Panc1 (cell line): ENCODE results near the gene FAM168B. TPM values are rescaled to one million over a fixed set of nuclear protein-coding genes. Genes with fewer than 3 reads are reported as not detected.

ENCODE experiments used
- ATAC-seq: fragments of 200-7000 bp; cut with Tn5 transposase; 2 replicates; pipeline ENCODE4 v1.9.1; 2020; ENCODE audit warnings: mild to moderate bottlenecking, moderate library complexity
- BruUV-seq: library from RNA; stranded (reverse); fragments of 400-500 nt; replicated peaks from 2 replicates; lab custom pipeline; 2021; lab: Mats Ljungman, UMichigan
- CTCF ChIA-PET: fragments of 300-600 bp; sonication (Branson Sonifier 250); formaldehyde crosslinking; loops from one replicate; lab custom pipeline; 2022; ENCODE audit warnings: antibody characterized with exemption; lab: Charles Lee
- POLR2A ChIA-PET: fragments of 300-600 bp; sonication (Branson Sonifier 250); formaldehyde crosslinking; loops from one replicate; lab custom pipeline; 2022; ENCODE audit warnings: antibody characterized with exemption; lab: Charles Lee
- DNase-seq: peaks from one replicate; pipeline ENCODE4 v3.0.0-alpha.2; 2010; ENCODE audit warnings: low read depth, low spot score
- H3K27ac ChIP-seq: 2 replicates; pipeline ENCODE4 v1.5.1; 2011; ENCODE audit warnings: mild to moderate bottlenecking, low read length, inconsistent platforms
- H3K27me3 ChIP-seq: fragments of 200-500 bp; sonication (Bioruptor generic); 2 replicates; pipeline ENCODE4 v1.6.0; 2014; ENCODE audit warnings: low read length, inconsistent platforms; ENCODE audit not compliant: control insufficient read depth, insufficient read depth
- H3K36me3 ChIP-seq: fragments of 200-500 bp; sonication (Bioruptor generic); 2 replicates; pipeline ENCODE4 v1.5.1; 2014; ENCODE audit warnings: inconsistent platforms, mild to moderate bottlenecking, low read length, moderate library complexity; ENCODE audit not compliant: control insufficient read depth, insufficient read depth
- H3K4me1 ChIP-seq: 2 replicates; pipeline ENCODE4 v1.5.1; 2011; ENCODE audit warnings: inconsistent platforms, mild to moderate bottlenecking, low read length, moderate library complexity; ENCODE audit not compliant: control insufficient read depth, insufficient read depth
- H3K4me3 ChIP-seq, 2 experiments: 2 replicates each; pipeline ENCODE4 v1.5.1; 2011 to 2012; ENCODE audit warnings: low read depth in 2 of 2, low read length in 2 of 2, mild to moderate bottlenecking in 2 of 2, inconsistent platforms in 1 of 2, moderate library complexity in 1 of 2
- H3K9me3 ChIP-seq: fragments of 200-500 bp; sonication (Bioruptor generic); 2 replicates; pipeline ENCODE4 v1.5.1; 2014; ENCODE audit warnings: low read depth, mild to moderate bottlenecking, inconsistent platforms, low read length, moderate library complexity; ENCODE audit not compliant: control insufficient read depth, insufficient read depth
- CTCF ChIP-seq: fragments of 450-650 bp; IDR thresholded peaks from 2 replicates; pipeline ENCODE4 v1.5.1; 2017; ENCODE audit warnings: mild to moderate bottlenecking
- POLR2AphosphoS5 ChIP-seq: IDR thresholded peaks from 2 replicates; pipeline ENCODE4 v1.6.1; 2012; ENCODE audit warnings: mild to moderate bottlenecking, low read depth, low read length, moderate library complexity
- REST ChIP-seq, 2 experiments: IDR thresholded peaks; 2 replicates each; pipeline ENCODE4 v1.6.1; 2011 to 2012; ENCODE audit warnings: low read depth in 2 of 2, control low read depth in 1 of 2, low read length in 1 of 2, mild to moderate bottlenecking in 1 of 2, moderate library complexity in 1 of 2; ENCODE audit not compliant: insufficient read depth in 1 of 2
- SIN3A ChIP-seq: IDR thresholded peaks from 2 replicates; pipeline ENCODE4 v1.6.1; 2012; ENCODE audit warnings: low read depth, mild to moderate bottlenecking, low read length, moderate library complexity, borderline replicate concordance; ENCODE audit not compliant: insufficient read depth
- TCF7L2 ChIP-seq: IDR thresholded peaks from 2 replicates; pipeline ENCODE4 v1.6.1; 2011; ENCODE audit warnings: mild to moderate bottlenecking, low read depth, low read length, inconsistent platforms
- in situ Hi-C: cut with HindIII; loops from 2 replicates; pipeline ENCODE4 v1.10.0; 2016; ENCODE audit warnings: low sequenced_read_pairs, low pct_unique_long_range_greater_than_20kb
- intact Hi-C: fragments of 100-400 bp; cut with micrococcal nuclease; formaldehyde crosslinking; loops from one replicate; pipeline ENCODE4 v1.10.0; 2022; ENCODE audit not compliant: unreplicated experiment
- total RNA-seq: library from RNA; stranded (reverse); gene quantifications from one replicate; pipeline ENCODE4 v1.2.1, GENCODE V29; 2021; ENCODE audit not compliant: unreplicated experiment

Gene FAM168B
- total RNA-seq, 1 experiment from 2014 or later, result 137 TPM

DNA sequence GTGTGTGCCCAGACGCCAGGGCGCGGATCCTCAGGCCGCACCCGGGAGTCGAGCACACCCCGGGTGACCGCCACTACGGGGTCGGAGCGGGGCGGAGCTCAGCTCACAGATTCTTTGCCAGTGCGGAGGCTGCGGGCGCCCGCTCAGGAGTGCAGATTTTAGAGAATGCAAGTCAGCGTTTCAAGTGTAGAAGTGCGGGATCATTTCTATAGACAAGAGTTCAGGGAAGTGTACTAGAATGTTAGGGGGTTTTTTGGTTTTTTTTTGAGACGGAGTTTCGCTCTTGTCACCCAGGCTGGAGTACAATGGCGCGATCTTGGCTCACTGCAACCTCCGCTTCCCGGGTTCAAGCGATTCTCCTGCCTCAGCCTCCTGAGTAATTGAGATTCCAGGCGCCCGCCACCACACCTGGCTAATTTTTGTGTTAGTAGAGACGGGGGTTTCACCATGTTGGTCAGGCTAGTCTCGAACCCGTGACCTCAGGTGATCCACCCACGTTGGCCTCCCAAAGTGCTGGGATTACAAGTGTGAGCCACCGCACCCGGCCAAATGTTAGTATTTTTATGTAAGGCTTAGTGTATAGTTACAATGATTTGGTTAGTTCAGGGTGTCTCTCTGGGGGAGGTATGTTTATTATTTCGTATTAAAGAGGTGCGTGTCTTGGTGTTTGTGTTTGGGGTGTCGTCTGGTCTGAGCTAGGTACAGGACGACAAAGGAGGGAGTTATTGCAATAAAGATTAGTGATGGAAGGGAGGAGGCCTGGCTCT, 619 bp upstream of the FAM168B start:
- no peaks in the 10 kb centered on the region for H3K9me3 ChIP-seq
- no peaks in the 10 kb centered on the region; the same call in 1 of the 2 replicates for H3K4me1 ChIP-seq
- H3K36me3 ChIP-seq, result peaks cover 3% of the 10 kb centered on the region; the same call in 1 of the 2 replicates
- H3K27me3 ChIP-seq, result no peaks in the 10 kb centered on the region
- TF ChIP-seq REST (IDR thresholded peaks at IDR 0.05; ENCODE audit: insufficient read depth in 1 of 2, low read depth in 2 of 2, low read length in 1 of 2), result no peak
- TF ChIP-seq SIN3A, result no peak
- TF ChIP-seq CTCF, result no peak
- peak; percentile 83 for ATAC-seq
- peak overlapping the region; percentile 72 for H3K27ac ChIP-seq
- intact Hi-C loops, result no loop called here
- peak overlapping the region; percentile 80 to 88 for H3K4me3 ChIP-seq
- in situ Hi-C loops, result no loop called here
- ChIA-PET CTCF (no interaction called here), POLR2A (no interaction called here)
- BruUV-seq, result TSS peak; percentile 99
- no peak for DNase-seq

- H3K27me3 ChIP-seq, result no peaks in the 10 kb centered on the region
- POLR2A ChIA-PET, result interaction anchor here (0.6 kb wide), 1 partner anchor 1010 kb away, joined by 3 read pairs; no protein-coding TSS in a partner anchor
- no peak for TF ChIP-seq TCF7L2
- no peak for TF ChIP-seq REST (IDR thresholded peaks at IDR 0.05; ENCODE audit: insufficient read depth in 1 of 2, low read depth in 2 of 2, low read length in 1 of 2)
- TF ChIP-seq POLR2AphosphoS5, result no peak
- no peak for TF ChIP-seq CTCF
- intact Hi-C loops (no loop called here), in situ Hi-C loops (no loop called here)
- peak overlapping the region; percentile 97 for H3K27ac ChIP-seq
- ATAC-seq (no peak), DNase-seq (no peak)
- H3K36me3 ChIP-seq, result peaks cover 9% of the 10 kb centered on the region
- CTCF ChIA-PET, result no interaction called here
- no TSS peak for BruUV-seq
- H3K9me3 ChIP-seq, result no peaks in the 10 kb centered on the region
- H3K4me3 ChIP-seq, result peak overlapping the region; percentile 75 to 88
- H3K4me1 ChIP-seq, result no peaks in the 10 kb centered on the region; the same call in 1 of the 2 replicates
These were observed 728 bp downstream of the FAM168B start for GRCh38 chr2:131092458-131093005.
